GM21737 (cell line): ENCODE results near the gene GRPEL2.

Experiments used
- ATAC-seq: cut with Tn5 transposase; IDR thresholded peaks from one replicate; pipeline ENCODE4 v1.9.1; 2021; ENCODE audit warnings: mild to moderate bottlenecking, moderate library complexity; ENCODE audit not compliant: unreplicated experiment

Gene GRPEL2

GRCh38 chr5:149317281-149318048 is 27.8 kb upstream of the GRPEL2 start:
- no peak for ATAC-seq

GRCh38 chr5:149319174-149319573 is 26.1 kb upstream of the GRPEL2 start:
- ATAC-seq, result no peak

GRCh38 chr5:149320791-149321330 is 24.4 kb upstream of the GRPEL2 start:
- ATAC-seq, result no peak

- ATAC-seq, result no peak
Observed at GRCh38 chr5:149322518-149322917, 22.8 kb upstream of the GRPEL2 start.

GRCh38 chr5:149323210-149323609 is 22.1 kb upstream of the GRPEL2 start:
- no peak for ATAC-seq

GRCh38 chr5:149323621-149324205 is 21.6 kb upstream of the GRPEL2 start:
- no peak for ATAC-seq

- no peak for ATAC-seq
Observed at GRCh38 chr5:149324641-149325040, 20.7 kb upstream of the GRPEL2 start.

- ATAC-seq, result no peak
Observed at GRCh38 chr5:149325166-149325735, 20.0 kb upstream of the GRPEL2 start.

- ATAC-seq, result no peak
Observed at GRCh38 chr5:149325894-149326293, 19.4 kb upstream of the GRPEL2 start.

- ATAC-seq, result no peak
Observed at GRCh38 chr5:149326611-149327010, 18.7 kb upstream of the GRPEL2 start.

GRCh38 chr5:149328177-149328576 is 17.1 kb upstream of the GRPEL2 start:
- ATAC-seq, result no peak

GRCh38 chr5:149333711-149334443 is 11.4 kb upstream of the GRPEL2 start:
- ATAC-seq, result no peak

GRCh38 chr5:149337736-149338135 is 7.6 kb upstream of the GRPEL2 start:
- ATAC-seq, result no peak

GRCh38 chr5:149338364-149338763 is 6.9 kb upstream of the GRPEL2 start:
- ATAC-seq, result no peak

- ATAC-seq, result no peak
Observed at GRCh38 chr5:149340920-149341319, 4.4 kb upstream of the GRPEL2 start.

- ATAC-seq, result no peak
Observed at GRCh38 chr5:149341876-149342275, 3.4 kb upstream of the GRPEL2 start.

- no peak for ATAC-seq
Observed at GRCh38 chr5:149344151-149344550, 1.1 kb upstream of the GRPEL2 start.

GRCh38 chr5:149345892-149346222 is 558 bp downstream of the GRPEL2 start:
- no peak for ATAC-seq

- no peak for ATAC-seq
Observed at GRCh38 chr5:149348518-149348917, 3.2 kb downstream of the GRPEL2 start.

GRCh38 chr5:149349382-149349781 is 4.1 kb downstream of the GRPEL2 start:
- ATAC-seq, result no peak

GRCh38 chr5:149352169-149352568 is 6.9 kb downstream of the GRPEL2 start:
- no peak for ATAC-seq
